Stimulated activated CD8-positive, alpha-beta memory T cell treated with anti-CD3 and anti-CD28 coated beads, Interleukin-12 subunit alpha, Interleukin-12 subunit beta, amount 100 ng/mL, for 24 hours (primary cell): ENCODE results near the gene C6orf89.
"Not testable (repeated sequence)": the region's sequence is repeated elsewhere in the genome, so short reads cannot be mapped to it uniquely, and the experiment has no call there.

ENCODE experiments used
- DNase-seq: peaks from one replicate; pipeline ENCODE4 v3.0.0-alpha.2; 2020; ENCODE audit errors: extremely low read depth

The C6orf89 gene

GRCh38 chr6:36947570-36948351, 62.0 kb downstream of the C6orf89 start:
- no peak for DNase-seq

GRCh38 chr6:36949076-36949475, 63.3 kb downstream of the C6orf89 start:
- DNase-seq: not testable (repeated sequence)

- DNase-seq: no peak
Observed at GRCh38 chr6:36949636-36950035, 63.9 kb downstream of the C6orf89 start.

GRCh38 chr6:36953931-36954261, 68.1 kb downstream of the C6orf89 start:
- no peak for DNase-seq

GRCh38 chr6:36954262-36954931, 68.6 kb downstream of the C6orf89 start, which contains the start of gene PI16:
PI16 (plus strand) TSS chr6:36954738; CDS start chr6:36954761, 23 bp downstream.
- DNase-seq: no peak

- DNase-seq: no peak
Observed at GRCh38 chr6:36955136-36955535, 69.4 kb downstream of the C6orf89 start.

GRCh38 chr6:36955671-36956445, 70.1 kb downstream of the C6orf89 start:
- DNase-seq: no peak

- DNase-seq: no peak
Observed at GRCh38 chr6:36956446-36956820, 70.7 kb downstream of the C6orf89 start.

- no peak for DNase-seq
Observed at GRCh38 chr6:36957773-36958271, 72.1 kb downstream of the C6orf89 start.

GRCh38 chr6:36958775-36959554, 73.2 kb downstream of the C6orf89 start:
- DNase-seq: no peak

- no peak for DNase-seq
Observed at GRCh38 chr6:36959555-36960250, 74.0 kb downstream of the C6orf89 start.

- DNase-seq: no peak
Observed at GRCh38 chr6:36961441-36962435, 76.0 kb downstream of the C6orf89 start.

- DNase-seq: peak; percentile 24
Observed at GRCh38 chr6:36962874-36963273, 77.1 kb downstream of the C6orf89 start.

- no peak for DNase-seq
Observed at GRCh38 chr6:36963451-36964290, 77.9 kb downstream of the C6orf89 start.

- DNase-seq: no peak
Observed at GRCh38 chr6:36964349-36964748, 78.6 kb downstream of the C6orf89 start.

GRCh38 chr6:36964908-36965307, 79.2 kb downstream of the C6orf89 start:
- no peak for DNase-seq

- no peak for DNase-seq
Observed at GRCh38 chr6:36967301-36967700, 81.5 kb downstream of the C6orf89 start.

GRCh38 chr6:36967757-36968156, 82.0 kb downstream of the C6orf89 start:
- DNase-seq: no peak
